Activated CD4-positive, alpha-beta T cell treated with anti-CD3 and anti-CD28 coated beads for 1 hour (primary cell): ENCODE data around the gene PATE1.
"Not testable (repeated sequence)": the region's sequence is repeated elsewhere in the genome, so short reads cannot be mapped to it uniquely, and the experiment has no call there.

Source experiments
- DNase-seq: peaks from one replicate; pipeline ENCODE4 v3.0.0-alpha.2; 2020

Gene PATE1

GRCh38 chr11:125745979-125746378 is at the start of gene PATE1:
Gene PATE1 (plus strand): TSS chr11:125746279. CDS start chr11:125746305, 26 bp downstream.
- DNase-seq = no peak

- DNase-seq = no peak
These were observed 45.0 kb upstream of the PATE1 start for GRCh38 chr11:125701018-125701610.

GRCh38 chr11:125701858-125702621 is 44.0 kb upstream of the PATE1 start:
- DNase-seq = no peak

GRCh38 chr11:125704686-125705085 is 41.4 kb upstream of the PATE1 start:
- not testable (repeated sequence) for DNase-seq

GRCh38 chr11:125720781-125721180 is 25.3 kb upstream of the PATE1 start:
- DNase-seq = no peak

GRCh38 chr11:125724125-125724524 is 22.0 kb upstream of the PATE1 start:
- DNase-seq = no peak

- DNase-seq = no peak
These were observed 17.1 kb upstream of the PATE1 start for GRCh38 chr11:125728969-125729368.

GRCh38 chr11:125740617-125741016 is 5.5 kb upstream of the PATE1 start:
- no peak for DNase-seq

- DNase-seq = no peak
These were observed 2.4 kb upstream of the PATE1 start for GRCh38 chr11:125743681-125744080.

GRCh38 chr11:125750629-125751028 is 4.5 kb downstream of the PATE1 start:
- no peak for DNase-seq

GRCh38 chr11:125756050-125756449 is 10.0 kb downstream of the PATE1 start:
- no peak for DNase-seq

GRCh38 chr11:125762445-125762844 is 16.4 kb downstream of the PATE1 start:
- no peak for DNase-seq

- DNase-seq = no peak
These were observed 17.4 kb downstream of the PATE1 start for GRCh38 chr11:125763483-125763882.

GRCh38 chr11:125766251-125766650 is 20.2 kb downstream of the PATE1 start:
- DNase-seq = no peak

GRCh38 chr11:125768336-125769046 is 22.4 kb downstream of the PATE1 start:
- DNase-seq = no peak

- no peak for DNase-seq
These were observed 24.5 kb downstream of the PATE1 start for GRCh38 chr11:125770583-125770982.

- DNase-seq = no peak
These were observed 26.9 kb downstream of the PATE1 start for GRCh38 chr11:125772834-125773505.

- DNase-seq = no peak
These were observed 27.4 kb downstream of the PATE1 start for GRCh38 chr11:125773516-125773915.

- DNase-seq = no peak
These were observed 31.2 kb downstream of the PATE1 start for GRCh38 chr11:125777309-125777708.

- DNase-seq = no peak
These were observed 32.6 kb downstream of the PATE1 start, which contains the start of gene PATE2 for GRCh38 chr11:125778728-125779127. Gene PATE2 (minus strand): TSS chr11:125778828. CDS start chr11:125778773, 55 bp downstream.

GRCh38 chr11:125784678-125785077 is 38.6 kb downstream of the PATE1 start:
- no peak for DNase-seq

- no peak for DNase-seq
These were observed 41.7 kb downstream of the PATE1 start, which contains the start of gene PATE3 for GRCh38 chr11:125787827-125788226. Gene PATE3 (plus strand): TSS chr11:125788127. CDS start chr11:125788152, 25 bp downstream.

- DNase-seq = no peak
These were observed 44.7 kb downstream of the PATE1 start for GRCh38 chr11:125790825-125791224.
